SJCRH30 (cell line): ENCODE measurements around the gene NXN. TPM values are rescaled to one million over a fixed set of nuclear protein-coding genes. Genes with fewer than 3 reads are reported as not detected.
A peak's percentile ranks its signal among the peaks of the same experiment; 100 is the strongest.

Experiments used
- DNase-seq, 2 experiments: peaks; one replicate each; pipeline ENCODE4 v3.0.0-alpha.2; 2015 to 2020
- H3K27ac ChIP-seq: fragments of 250-450 bp; sonication (Bioruptor Pico); 2 replicates; pipeline ENCODE4 v1.5.1; 2020; ENCODE audit warnings: mild to moderate bottlenecking, moderate library complexity
- H3K27me3 ChIP-seq: fragments of 250-450 bp; sonication (Bioruptor Pico); 2 replicates; pipeline ENCODE4 v1.5.1; 2020; ENCODE audit warnings: mild to moderate bottlenecking, moderate library complexity
- H3K36me3 ChIP-seq: fragments of 250-450 bp; sonication (Bioruptor Pico); 2 replicates; pipeline ENCODE4 v1.5.1; 2020; ENCODE audit warnings: mild to moderate bottlenecking, moderate library complexity
- H3K4me1 ChIP-seq: fragments of 250-450 bp; sonication (Bioruptor Pico); 2 replicates; pipeline ENCODE4 v1.5.1; 2020; ENCODE audit warnings: mild to moderate bottlenecking, moderate library complexity
- H3K4me3 ChIP-seq: fragments of 250-450 bp; sonication (Bioruptor Pico); 2 replicates; pipeline ENCODE4 v1.5.1; 2020; ENCODE audit warnings: mild to moderate bottlenecking, moderate library complexity
- H3K9me3 ChIP-seq: fragments of 250-450 bp; sonication (Bioruptor Pico); replicated peaks from 2 replicates; pipeline ENCODE4 v1.5.1; 2020; ENCODE audit warnings: mild to moderate bottlenecking, moderate library complexity
- total RNA-seq: library from RNA; depleted of rRNA; stranded (reverse); fragments of >200 nt; shearing (Covaris generic); gene quantifications from 2 replicates; pipeline ENCODE4 v1.2.3, GENCODE V29; 2014; rRNA removed

NXN gene
- total RNA-seq = 32.8 and 35.2 TPM in 2 replicates

DNA sequence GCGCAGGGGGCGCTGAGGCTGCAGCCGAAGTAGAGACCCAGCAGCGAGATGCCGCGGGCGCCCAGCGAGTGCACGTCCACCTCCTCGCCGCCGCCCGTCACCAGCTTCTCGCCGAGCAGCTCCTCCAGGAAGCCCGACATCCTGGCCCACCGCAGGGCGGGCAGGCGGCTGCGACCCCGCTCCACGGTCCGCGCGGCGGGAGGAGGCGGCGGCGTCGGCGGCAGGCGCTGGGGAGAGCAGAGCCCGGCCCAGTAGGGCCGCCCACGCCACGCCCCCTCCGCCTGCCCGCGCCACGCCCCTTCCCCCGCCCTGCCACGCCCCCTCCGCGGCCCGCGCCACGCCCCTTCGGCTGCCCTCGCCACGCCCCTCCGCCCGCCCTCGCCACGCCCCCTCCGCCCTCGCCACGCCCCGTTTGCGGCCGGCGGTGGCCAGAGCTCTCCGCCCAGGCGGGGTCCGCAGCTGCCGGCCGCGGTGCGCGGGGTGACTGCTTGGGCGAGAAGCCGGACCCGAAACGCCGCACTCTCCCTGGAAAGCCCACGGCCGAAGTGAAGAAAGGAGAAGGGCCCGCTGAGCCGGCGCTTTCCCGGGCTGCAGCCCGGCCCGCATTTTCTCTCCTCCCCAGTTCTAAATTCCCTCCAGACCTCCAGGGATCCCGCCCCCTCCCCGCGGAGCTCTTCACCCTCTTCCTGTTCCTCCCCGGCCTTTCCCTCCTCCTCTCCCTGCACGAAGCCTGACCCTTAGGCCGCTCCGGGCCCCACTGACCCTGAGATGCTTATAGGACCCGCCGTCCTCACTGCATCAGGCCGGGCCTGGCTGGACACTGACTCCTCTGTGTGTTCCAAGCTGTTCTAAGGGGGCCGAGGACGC lies at the start of gene NXN:
TSS of gene NXN (minus strand) at position 238 of the 867 bp plus-strand sequence.
- Histone ChIP-seq H3K27ac (peak within 1 kb of the TSS; percentile 76), H3K4me1 (0 out of 2 replicates have a peak, but pooled peaks cover 4% of the 10 kb centered on the region), H3K36me3 (peaks cover 2% of the 10 kb centered on the region; the same call in 1 of the 2 replicates), H3K9me3 (no peaks in the 10 kb centered on the region), H3K27me3 (no peaks in the 10 kb centered on the region), H3K4me3 (peak within 1 kb of the TSS; percentile 90)
- DNase-seq = peak; percentile 75 to 78

DNA sequence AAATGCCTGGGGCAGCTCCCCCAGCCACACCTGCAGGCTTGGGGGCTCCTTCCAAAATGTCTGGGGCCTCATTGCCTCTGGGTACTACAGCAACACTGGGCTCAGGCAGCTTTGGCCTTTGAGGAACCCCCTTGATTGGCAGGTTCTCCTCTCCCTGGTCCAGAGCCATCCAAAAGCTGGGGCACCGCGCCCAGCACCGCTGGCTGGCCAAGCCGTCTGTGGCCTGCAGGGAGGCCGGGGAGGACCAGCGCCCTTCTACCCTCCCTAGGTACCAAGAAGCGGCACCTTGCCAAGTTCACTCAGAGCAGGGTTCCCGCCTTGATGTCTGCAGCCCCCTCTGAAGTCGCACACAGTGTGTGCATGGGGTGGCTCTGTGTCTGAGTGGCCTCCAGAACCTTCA lies 47.5 kb upstream of the NXN start:
- Histone ChIP-seq H3K36me3 (no peaks in the 10 kb centered on the region), H3K27ac (no peak overlapping the region), H3K9me3 (no peaks in the 10 kb centered on the region), H3K4me1 (peaks cover 12% of the 10 kb centered on the region; the same call in 1 of the 2 replicates), H3K27me3 (no peaks in the 10 kb centered on the region), H3K4me3 (no peak overlapping the region)
- DNase-seq = no peak

DNA sequence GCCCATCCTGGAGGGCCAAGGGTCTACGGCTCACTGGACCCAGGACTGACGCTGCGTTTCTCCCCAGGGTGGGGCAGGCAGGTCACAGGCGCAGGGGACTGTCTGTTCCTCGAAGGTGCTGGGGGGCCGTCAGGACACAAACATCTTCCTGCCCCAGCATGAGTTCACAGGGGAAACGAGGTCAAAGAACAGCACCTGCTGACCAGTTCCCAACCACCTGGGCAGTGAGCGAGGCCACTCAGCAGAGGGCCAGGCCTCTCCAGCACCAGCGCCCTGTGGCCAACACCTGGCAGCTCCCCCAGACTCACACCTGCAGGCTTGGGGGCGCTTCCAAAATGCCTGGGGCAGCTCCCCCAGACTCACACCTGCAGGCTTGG lies 47.0 kb upstream of the NXN start:
- H3K4me1 ChIP-seq = peaks cover 12% of the 10 kb centered on the region; the same call in 1 of the 2 replicates
- H3K36me3 ChIP-seq = no peaks in the 10 kb centered on the region

DNA sequence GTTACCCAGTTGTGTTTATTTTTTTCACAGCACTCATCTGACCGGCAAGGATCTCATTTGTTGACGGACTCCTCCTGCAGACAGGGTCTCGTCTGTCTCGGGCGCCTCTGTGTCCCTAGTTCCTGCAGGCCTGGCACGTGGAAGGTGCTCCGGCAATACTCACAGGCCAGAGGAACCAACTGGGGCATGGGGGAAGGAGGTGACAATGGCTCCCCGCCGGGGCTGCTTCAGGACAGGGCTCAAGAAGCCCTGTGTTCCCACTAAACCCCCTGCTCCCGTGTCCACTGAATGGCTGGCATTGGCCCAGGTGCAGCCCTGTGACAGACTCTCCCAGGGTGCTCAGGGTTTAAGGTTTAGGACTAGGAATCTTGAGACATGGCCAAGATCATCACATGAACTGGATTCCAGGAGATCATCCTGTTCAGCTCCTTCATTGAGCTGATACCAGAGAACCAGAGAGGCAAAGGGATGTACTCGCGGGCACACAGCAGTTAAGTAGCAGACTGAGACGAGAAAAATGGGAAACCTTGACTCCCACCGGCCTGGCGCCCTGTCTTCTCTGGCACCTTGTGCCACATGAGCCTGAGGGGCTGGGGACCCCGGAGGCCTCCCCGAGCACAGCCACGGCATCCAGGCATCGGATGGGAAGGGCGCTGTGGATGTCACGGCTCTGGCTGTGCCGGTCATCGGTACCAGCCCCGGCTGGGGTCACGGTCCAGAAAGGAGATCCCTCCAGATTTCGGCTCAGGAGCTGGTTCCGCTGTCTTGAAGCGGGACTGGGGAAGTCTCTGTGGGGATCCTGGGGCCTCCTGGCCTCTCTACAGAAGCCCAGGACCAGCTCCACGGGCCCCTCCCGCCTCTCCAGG lies 46.4 kb upstream of the NXN start:
- peaks cover 12% of the 10 kb centered on the region; the same call in 1 of the 2 replicates for H3K4me1 ChIP-seq
- no peak for DNase-seq
- H3K4me3 ChIP-seq = no peak overlapping the region
- no peaks in the 10 kb centered on the region for H3K9me3 ChIP-seq
- no peaks in the 10 kb centered on the region for H3K36me3 ChIP-seq
- no peaks in the 10 kb centered on the region for H3K27me3 ChIP-seq
- H3K27ac ChIP-seq = no peak overlapping the region

More for the DNA sequence above, 47.0 kb upstream of the NXN start:
- H3K9me3 ChIP-seq = no peaks in the 10 kb centered on the region
- H3K4me3 ChIP-seq = no peak overlapping the region
- no peaks in the 10 kb centered on the region for H3K27me3 ChIP-seq
- H3K27ac ChIP-seq = no peak overlapping the region
- no peak for DNase-seq

DNA sequence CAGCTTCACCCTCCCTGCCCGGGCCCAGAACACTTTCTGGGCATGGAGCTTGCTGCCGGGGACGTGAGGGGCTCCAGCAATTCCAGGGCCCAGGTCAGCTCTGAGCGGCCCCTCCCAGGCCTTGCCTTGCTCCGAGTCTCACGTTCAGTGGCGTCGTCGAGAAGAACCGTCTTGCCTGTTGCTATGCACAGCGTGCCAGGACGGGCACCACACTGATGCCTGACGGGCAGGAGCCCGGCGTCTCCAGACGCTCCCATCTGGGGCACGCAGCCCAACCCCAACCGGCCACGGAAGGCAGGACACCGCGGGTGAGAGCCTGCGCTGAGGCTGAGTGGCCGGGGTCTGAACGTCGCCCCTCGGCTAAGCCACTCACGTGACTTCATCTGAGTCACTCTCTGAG lies 44.5 kb upstream of the NXN start:
- Histone ChIP-seq H3K27me3 (no peaks in the 10 kb centered on the region), H3K4me3 (no peak overlapping the region), H3K36me3 (no peaks in the 10 kb centered on the region), H3K9me3 (no peaks in the 10 kb centered on the region), H3K4me1 (peaks cover under 1% of the 10 kb centered on the region; the same call in 1 of the 2 replicates), H3K27ac (no peak overlapping the region)
- no peak for DNase-seq

DNA sequence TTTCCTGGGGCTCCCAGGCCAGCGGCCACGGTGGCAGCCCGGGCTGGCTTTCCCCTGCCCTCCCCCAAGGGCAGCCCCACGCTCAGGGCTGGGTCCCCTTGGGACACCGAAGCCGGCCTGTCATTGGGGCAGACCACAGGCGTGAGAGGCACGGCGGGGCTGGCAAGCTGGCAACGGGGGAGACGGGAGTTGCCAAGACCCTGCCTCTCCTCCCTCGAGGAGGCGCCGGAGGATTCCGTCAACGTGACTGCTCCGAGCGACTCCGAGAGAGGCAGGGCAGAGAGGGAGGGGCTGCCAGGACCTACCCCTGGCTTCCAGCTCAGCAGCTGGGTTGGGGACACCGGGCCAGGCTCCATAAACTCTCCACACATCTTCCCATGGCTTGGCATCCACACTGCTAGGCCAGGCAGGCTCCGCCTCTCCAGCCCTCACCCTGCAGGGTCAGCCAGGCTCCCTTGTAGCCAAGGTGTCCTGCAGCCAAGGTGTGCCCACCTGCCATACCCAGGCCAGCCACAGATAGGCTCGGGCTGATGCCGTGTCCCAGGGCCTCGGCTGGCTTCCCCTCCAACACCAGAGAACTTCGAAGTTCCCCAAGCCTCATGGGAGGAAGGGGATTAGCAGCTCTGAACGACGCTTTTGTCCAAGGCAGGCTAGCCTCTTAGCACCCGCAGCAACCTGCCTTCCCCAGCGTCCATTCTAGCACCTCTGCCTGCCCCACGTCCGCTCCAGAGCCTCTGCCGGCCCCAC lies 42.9 kb upstream of the NXN start:
- H3K4me3 ChIP-seq = no peak overlapping the region
- H3K9me3 ChIP-seq = no peaks in the 10 kb centered on the region
- H3K27ac ChIP-seq = no peak overlapping the region
- no peaks in the 10 kb centered on the region for H3K4me1 ChIP-seq
- DNase-seq = no peak
- H3K27me3 ChIP-seq = no peaks in the 10 kb centered on the region
- no peaks in the 10 kb centered on the region for H3K36me3 ChIP-seq

DNA sequence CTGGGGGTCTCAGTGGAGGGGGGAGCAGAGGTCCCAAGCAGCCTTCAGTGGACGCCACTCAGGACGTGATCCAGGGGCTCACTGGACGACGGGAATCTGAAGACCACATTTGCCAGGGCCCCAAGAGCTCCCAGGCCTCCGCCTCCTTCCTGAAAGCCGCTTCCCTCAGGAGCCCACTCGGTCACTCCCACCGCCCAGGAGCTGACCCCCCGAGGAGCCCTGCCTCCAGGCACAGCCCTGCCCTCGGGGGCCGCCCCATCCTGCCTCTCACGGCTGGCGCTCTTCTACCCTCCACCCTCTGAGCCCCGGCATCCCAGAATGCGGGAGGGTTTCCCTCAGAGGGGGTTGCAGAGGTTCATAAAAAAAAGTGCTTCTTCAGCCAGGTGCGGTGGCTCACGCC lies 41.6 kb upstream of the NXN start:
- H3K4me3 ChIP-seq = no peak overlapping the region
- H3K27ac ChIP-seq = no peak overlapping the region
- no peaks in the 10 kb centered on the region for H3K27me3 ChIP-seq
- no peaks in the 10 kb centered on the region for H3K4me1 ChIP-seq
- no peak for DNase-seq
- H3K9me3 ChIP-seq = no peaks in the 10 kb centered on the region
- no peaks in the 10 kb centered on the region for H3K36me3 ChIP-seq

DNA sequence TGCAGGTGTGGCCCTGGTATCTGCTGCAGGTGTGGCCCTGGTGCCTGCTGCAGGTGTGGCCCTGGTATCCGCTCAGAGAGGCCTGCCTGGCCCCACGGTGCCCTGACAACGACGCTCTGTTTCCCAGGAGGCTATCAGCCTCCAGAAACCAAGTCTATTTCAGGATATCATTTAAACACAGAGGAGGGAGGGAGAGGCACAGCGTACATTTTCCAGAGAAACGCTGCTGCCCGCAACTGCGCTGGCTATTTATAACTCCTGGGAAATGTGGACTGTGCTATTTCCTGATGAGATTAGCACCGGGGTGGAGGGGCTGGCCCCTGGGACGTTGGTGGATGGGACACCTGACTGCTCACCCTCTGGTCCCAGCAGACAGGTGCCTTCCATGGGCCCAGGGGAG lies 39.9 kb upstream of the NXN start:
- no peak overlapping the region for H3K4me3 ChIP-seq
- H3K4me1 ChIP-seq = no peaks in the 10 kb centered on the region
- H3K36me3 ChIP-seq = no peaks in the 10 kb centered on the region
- no peak overlapping the region for H3K27ac ChIP-seq
- no peaks in the 10 kb centered on the region for H3K9me3 ChIP-seq
- DNase-seq = no peak
- H3K27me3 ChIP-seq = no peaks in the 10 kb centered on the region

DNA sequence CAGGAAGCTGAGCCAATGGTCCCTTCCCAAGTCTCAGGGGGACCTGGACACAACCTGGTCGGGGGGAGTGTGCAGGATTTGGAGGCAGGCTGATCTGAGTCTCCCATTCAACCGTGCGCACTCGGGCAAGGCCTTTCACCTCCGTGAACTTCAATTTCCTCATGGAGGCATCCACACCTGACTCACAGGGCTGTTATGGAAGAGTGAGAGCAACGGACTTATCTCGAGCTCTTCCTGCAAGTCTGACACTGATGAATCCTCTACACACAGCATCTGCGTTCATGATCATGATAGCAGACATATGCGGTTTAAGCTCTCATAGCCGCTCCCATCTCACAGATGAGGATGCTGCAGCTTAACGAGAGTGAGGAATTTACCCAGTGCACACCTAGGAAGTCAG lies 39.0 kb upstream of the NXN start:
- H3K4me3 ChIP-seq = no peak overlapping the region
- H3K36me3 ChIP-seq = no peaks in the 10 kb centered on the region
- DNase-seq = no peak
- H3K27me3 ChIP-seq = no peaks in the 10 kb centered on the region
- no peaks in the 10 kb centered on the region for H3K9me3 ChIP-seq
- H3K27ac ChIP-seq = no peak overlapping the region
- no peaks in the 10 kb centered on the region for H3K4me1 ChIP-seq

DNA sequence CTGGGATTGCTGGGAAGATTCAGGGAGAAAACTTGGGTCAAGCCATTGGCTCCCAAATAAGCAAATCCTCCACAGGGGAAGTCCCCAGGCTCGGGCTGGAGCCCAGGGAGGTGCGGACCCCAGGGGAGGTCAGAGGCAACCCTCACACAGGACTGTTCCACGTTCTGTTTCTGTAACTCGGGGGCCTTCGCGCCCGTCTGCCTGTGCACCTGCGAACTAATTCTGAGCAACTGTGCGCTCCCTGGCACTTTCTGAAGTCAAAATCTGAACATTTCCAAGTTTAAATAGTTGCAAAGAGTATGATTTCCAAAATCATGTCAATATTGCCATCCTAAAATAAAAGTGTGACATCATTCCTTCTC lies 34.1 kb upstream of the NXN start:
- no peaks in the 10 kb centered on the region for H3K27me3 ChIP-seq
- DNase-seq = no peak
- no peaks in the 10 kb centered on the region for H3K36me3 ChIP-seq
- no peak overlapping the region for H3K4me3 ChIP-seq
- H3K27ac ChIP-seq = no peak overlapping the region
- H3K4me1 ChIP-seq = peaks cover 8% of the 10 kb centered on the region; the same call in 1 of the 2 replicates
- no peaks in the 10 kb centered on the region for H3K9me3 ChIP-seq

DNA sequence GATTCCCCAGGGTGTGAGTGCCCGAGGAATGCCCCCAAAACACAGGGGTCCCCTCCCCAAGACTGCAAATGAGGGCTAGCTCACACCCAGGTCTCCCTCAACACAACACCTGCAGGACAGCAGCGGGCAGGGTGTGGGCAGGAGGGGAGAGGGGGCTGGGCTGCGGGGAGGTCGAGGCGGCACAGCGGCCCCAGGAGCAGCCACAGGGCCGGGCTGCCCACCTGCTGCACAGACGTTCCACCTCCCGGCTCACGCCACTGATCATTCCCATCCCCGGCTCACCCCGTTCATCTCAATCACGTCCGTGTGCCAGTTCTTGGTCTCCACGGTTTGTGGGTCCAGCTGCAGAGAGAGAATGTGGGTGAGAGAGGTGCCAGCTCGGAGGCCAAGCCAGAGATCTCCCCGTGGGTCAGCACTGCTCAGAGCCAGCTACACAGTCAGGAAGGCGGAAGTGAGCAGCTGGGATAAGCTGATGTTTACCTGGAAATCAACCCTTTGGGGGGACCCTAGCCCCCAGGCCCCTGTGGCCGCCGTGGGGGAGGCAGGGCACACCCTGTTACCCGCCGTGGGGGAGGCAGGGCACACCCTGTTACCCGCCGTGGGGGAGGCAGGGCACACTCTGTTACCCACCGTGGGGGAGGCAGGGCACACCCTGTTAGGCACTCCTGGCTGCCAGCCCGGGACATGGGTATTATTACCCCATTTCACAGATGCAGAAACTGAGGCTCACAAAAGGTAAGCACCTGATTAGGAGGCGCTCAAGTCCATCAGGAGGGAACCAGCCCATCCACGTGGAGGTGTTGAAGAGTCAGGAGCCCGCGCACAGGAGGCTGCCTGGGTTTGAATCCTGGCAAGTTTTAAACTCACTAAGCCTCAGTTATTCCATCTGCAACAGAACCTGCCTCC lies 33.5 kb upstream of the NXN start:
- Histone ChIP-seq H3K27ac (no peak overlapping the region), H3K27me3 (no peaks in the 10 kb centered on the region), H3K9me3 (no peaks in the 10 kb centered on the region), H3K4me1 (peaks cover 8% of the 10 kb centered on the region; the same call in 1 of the 2 replicates), H3K4me3 (no peak overlapping the region), H3K36me3 (no peaks in the 10 kb centered on the region)
- no peak for DNase-seq

DNA sequence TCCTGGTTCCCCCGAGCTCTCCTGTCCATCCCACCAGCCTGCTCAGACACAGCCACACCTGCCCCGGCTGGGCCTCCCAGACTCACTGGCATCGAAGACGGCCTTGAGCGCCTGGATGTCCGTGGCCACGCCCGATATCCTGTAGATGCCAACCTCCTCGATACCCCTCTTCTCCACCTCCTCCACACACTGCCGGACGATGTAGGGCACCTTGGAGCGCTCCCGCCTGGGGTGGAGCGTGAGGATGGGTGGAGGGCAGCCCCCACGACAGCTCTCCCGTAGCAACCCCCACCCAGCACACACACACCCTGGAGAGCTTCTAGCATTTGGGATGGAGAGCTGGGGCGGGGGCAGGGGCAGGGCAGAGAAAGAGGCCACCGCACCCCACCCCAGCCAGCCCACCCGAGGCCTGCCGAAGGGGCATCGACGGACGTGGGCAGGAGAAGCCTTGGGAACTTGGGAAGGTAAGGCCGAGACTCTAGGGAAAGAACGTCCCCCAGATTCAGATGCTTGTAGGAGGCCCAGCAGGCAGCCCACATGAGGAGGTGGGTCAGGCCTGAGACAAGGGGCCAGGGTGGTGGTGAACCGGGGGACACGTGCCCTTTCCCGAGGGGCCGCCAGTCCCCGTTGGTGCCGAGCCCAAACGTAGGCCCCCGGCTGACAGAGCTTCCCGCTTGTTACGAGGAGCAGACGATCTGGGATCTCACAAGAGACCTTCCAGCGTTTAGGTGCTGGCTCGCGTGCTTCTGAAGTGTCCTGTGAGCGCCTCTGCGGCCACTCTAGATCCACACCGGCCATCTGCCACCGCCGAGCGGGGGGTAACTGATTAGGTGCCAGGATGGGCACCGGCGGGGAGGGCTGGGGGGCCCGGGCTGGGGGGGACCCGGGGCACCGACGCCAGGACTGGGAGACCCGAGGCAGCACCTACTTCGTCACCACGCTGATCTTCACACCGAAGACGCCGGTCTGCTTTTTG lies 32.5 kb upstream of the NXN start:
- Histone ChIP-seq H3K36me3 (no peaks in the 10 kb centered on the region), H3K4me3 (no peak overlapping the region), H3K4me1 (peaks cover 8% of the 10 kb centered on the region; the same call in 1 of the 2 replicates), H3K27me3 (no peaks in the 10 kb centered on the region), H3K9me3 (no peaks in the 10 kb centered on the region), H3K27ac (no peak overlapping the region)
- DNase-seq = no peak

DNA sequence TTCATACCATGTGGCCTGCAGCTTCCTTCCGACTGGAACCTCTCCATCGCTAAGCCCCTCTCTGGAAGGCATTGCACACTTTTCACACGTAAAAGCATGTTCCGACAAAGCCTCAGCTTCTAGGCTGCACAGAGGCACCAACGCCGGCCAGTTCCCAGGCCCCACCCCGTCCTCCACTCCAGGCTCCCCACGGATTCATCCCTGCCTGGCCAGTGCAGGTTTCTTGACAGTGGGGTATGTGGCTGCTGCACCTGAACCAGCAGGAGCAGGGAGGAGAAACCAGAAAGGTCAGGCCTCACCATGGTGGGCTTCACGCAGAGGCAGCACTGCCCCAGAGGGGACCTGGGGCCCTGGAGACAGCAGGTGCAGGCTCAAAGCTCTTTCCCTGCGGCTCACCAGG lies 31.6 kb upstream of the NXN start:
- Histone ChIP-seq H3K27me3 (no peaks in the 10 kb centered on the region), H3K4me3 (no peak overlapping the region), H3K9me3 (no peaks in the 10 kb centered on the region), H3K36me3 (no peaks in the 10 kb centered on the region), H3K27ac (no peak overlapping the region), H3K4me1 (peaks cover 8% of the 10 kb centered on the region; the same call in 1 of the 2 replicates)
- DNase-seq = no peak
